ENCODE measurements around the gene ATP8B2.
"Not testable (repeated sequence)": the region's sequence is repeated elsewhere in the genome, so short reads cannot be mapped to it uniquely, and the experiment has no call there.

The ATP8B2 gene

GRCh38 chr1:154324669-154325582, at the start of gene ATP8B2:
Gene ATP8B2, plus strand, starts transcription at chr1:154325525. Its CDS starts 2,617 bp downstream, at chr1:154328142.
- DNase-seq: peak in 53 of 56 donors; percentile 24 to 84 (median 61)

DNA sequence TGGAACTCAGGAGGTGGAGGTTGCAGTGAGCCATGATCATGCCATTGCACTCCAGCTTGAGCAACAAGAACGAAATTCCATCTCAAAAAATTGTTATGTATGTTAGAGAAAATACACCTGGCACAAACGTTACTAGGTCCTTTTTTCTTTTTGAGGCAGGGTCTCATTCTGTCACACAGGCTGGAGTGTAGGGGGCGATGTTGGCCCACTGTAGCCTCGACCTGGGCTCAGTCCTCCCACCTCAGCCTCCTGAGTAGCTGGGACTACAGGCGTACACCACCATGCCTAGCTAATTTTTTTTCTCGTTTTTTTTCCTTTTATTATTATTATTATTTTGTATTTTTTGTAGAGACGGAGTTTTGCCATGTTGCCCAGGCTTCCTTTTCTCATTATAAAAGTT, 48.5 kb upstream of the ATP8B2 start:
- no peak for DNase-seq

GRCh38 chr1:154287591-154287990, 37.7 kb upstream of the ATP8B2 start:
- not testable (repeated sequence) for DNase-seq

- DNase-seq: no peak
These were observed 36.7 kb upstream of the ATP8B2 start for GRCh38 chr1:154288661-154289060.

- DNase-seq: peak in 18 of 56 donors; percentile 2 to 61 (median 14)
These were observed 34.4 kb upstream of the ATP8B2 start for GRCh38 chr1:154290921-154291320.

DNA sequence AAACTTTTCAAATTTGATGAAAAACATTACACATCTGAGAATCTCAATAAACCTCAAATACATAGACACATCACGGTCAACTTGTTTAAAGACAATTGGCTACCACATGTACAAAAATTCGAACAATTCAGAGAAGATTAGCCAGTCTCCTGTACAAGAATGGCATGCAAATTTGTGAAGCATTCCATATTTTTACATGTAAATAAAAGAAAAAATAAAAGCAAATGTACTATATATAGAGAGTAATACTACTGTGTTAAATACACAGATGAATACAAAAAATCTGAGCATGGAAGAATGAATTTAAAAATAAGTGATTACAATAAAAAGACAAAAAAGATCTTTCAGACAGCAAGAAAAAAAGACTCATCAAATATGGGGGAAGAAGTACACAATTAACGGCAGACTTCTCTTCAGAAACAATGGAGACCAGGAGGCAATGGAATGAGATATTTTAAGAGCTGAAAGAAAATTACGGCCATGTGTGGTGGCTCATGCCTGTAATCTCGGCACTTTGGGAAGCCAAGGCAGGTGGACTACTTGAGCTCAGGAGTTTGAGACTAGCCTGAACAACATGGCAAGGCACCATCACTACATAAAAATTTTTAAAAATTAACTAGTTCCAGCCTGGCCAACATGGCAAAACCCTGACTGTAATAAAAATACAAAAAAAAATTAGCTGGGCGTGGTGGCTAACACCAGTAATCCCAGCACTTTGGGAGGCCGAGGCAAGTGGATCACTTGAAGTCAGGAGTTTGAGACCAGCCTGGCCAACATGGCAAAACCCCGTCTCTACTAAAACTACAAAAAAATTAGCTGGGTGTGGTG, 29.7 kb upstream of the ATP8B2 start:
- no peak for DNase-seq

GRCh38 chr1:154301582-154301981, 23.7 kb upstream of the ATP8B2 start:
- no peak for DNase-seq

GRCh38 chr1:154304664-154305337, 20.5 kb upstream of the ATP8B2 start:
- peak in 31 of 56 donors; percentile 3 to 82 (median 37) for DNase-seq

DNA sequence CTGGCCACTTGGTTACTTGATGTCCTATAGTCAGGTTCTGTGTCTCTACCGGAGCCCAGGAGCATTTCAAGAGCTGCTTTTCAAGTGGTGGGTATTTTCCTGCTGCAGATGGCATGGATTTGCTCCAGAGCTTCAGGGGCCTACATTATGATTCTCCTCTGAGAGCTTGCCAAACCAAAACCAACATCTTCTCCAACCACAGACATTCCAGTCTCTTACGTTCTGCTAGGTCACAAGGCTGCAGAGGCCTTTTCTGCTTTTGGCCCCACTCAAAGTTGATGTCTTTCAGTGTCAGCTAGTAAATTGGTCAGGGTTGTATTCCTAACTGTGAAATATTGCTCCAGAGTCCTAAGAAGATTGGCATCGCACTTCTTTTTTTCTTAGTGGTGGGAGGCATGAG, 19.2 kb upstream of the ATP8B2 start:
- DNase-seq: no peak

DNA sequence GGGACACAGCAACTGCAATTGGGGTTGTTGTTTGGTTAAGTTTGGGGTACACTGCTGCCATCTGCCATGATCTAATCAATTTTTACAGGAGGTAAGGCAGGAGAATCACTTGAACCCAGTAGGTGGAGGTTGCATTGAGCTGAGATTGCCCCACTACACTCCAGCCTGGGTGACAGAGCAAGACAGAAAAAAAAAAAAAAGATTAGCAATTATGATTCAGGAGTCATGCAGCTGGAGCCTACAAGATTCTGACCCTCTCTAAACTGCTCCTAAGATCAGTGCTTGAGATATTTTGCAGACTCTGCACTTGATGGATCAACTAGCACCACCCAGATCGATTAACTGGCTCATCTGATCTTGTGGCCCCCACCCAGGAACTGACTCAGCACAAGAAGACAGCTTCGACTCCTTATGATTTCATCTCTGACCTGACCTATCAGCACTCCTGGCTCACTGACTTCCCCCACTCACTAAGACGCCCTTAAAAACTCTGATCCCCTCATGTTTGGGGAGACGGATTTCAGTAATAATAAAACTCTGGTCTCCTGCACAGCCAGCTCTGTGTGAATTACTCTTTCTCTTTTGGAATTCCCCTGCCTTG, 17.6 kb upstream of the ATP8B2 start:
- not testable (repeated sequence) for DNase-seq

- DNase-seq: not testable (repeated sequence)
These were observed 16.2 kb upstream of the ATP8B2 start for GRCh38 chr1:154309136-154309535.

- DNase-seq: not testable (repeated sequence)
These were observed 12.9 kb upstream of the ATP8B2 start for GRCh38 chr1:154312229-154313065.

GRCh38 chr1:154313066-154313356, 12.3 kb upstream of the ATP8B2 start:
- DNase-seq: no peak

GRCh38 chr1:154314226-154314625, 11.1 kb upstream of the ATP8B2 start:
- not testable (repeated sequence) for DNase-seq

- no peak for DNase-seq
These were observed 8.6 kb upstream of the ATP8B2 start for GRCh38 chr1:154316704-154317103.

GRCh38 chr1:154318386-154318785, 6.9 kb upstream of the ATP8B2 start:
- DNase-seq: no peak

DNA sequence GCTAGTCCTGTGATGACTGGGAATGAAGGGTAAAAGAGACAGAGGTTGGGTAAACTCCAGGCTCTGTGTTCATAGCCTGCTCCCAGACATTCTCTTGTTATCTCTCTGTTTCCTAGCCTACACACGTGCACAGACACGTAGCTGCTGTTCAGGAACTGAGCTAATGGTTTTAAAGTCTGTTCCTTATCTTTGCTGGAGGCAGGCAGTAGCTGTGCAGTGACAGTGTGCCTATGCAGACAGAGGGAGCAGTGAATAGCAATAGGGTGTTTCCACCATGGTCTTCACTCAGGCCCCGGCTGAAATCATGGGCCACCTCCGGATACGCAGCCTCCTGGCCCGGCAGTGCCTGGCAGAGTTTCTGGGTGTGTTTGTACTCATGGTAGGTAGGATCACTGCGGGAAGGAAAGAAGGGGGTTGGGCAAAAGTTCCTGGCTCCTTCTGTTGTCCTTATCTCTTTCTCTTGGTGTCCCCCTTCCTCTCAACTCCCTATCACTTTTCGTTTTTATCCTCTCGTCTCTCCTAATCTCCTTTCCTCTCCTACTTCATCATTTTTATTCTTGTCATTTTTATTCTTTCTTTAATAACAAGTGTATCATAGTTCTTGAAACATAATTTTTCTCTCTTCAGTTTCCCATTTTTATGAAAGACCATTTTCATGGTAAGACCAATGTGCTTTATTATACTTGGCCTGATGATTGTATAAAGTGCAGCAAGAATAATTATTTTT, 4.3 kb upstream of the ATP8B2 start, which contains the start of gene AQP10:
Gene AQP10 (plus strand): TSS at position 212 of the 727 bp plus-strand sequence. CDS start 63 bp downstream, at position 275.
- no peak for DNase-seq

DNA sequence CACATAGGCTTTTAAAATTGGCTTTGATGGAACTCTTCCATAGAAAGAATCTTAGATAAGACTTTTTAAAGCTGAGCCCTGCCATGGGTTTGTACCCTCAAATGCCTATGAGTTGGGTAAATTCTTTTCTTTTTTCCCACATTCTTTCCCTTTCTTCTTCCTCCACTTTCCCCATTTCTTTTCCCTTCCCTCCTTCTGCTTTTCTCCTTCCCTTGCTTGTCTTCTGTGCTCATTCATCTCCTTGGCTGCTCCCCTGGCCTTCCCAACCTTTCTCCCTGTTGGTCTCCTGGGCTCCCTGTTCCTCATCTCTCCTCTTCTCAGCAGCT, 3.8 kb upstream of the ATP8B2 start:
- not testable (repeated sequence) for DNase-seq

- DNase-seq: no peak
These were observed 1.8 kb upstream of the ATP8B2 start for GRCh38 chr1:154323493-154323892.

DNA sequence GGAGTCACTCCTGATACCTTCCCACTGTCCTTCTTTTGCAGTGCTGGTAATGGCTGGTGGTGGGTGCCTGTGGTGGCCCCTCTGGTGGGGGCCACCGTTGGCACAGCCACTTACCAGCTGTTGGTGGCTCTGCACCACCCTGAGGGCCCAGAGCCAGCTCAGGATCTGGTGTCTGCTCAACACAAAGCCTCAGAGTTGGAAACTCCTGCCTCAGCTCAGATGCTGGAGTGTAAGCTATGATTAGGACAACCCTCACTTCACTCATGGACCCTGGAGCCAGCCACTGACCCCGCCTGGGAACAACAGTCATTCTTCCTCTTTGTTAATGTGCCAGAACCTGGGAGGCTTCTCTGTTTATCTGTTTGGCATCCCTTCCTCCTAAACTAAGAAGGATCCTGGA, 1.1 kb upstream of the ATP8B2 start:
- DNase-seq: no peak

All from nucleus accumbens (tissue), 56 donors.